ENCODE data around the gene CD300LB. TPM values are rescaled to one million over a fixed set of nuclear protein-coding genes. Genes with fewer than 3 reads are reported as not detected.

Gene CD300LB
- total RNA-seq, 1 donor from 2014 or later, result not detected

DNA sequence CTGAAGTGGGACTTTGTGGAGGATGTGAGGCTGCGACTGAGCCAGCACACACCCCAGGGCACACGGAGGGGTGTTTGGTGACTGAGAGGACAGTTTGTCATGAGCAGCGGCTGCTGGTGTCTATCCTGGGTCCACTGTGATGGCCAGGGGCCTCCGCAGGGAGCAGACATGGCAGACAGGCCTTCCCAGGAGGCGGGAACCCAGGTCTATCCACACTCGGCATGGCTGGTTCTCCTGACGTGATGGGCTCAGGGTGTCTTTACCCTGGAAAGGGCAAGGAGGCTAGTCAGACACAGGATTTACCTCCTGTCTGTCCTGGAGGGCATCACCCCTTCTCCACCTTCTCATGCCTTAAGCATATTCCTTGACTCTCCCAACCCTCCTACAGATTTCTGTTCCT is 15.3 kb upstream of the CD300LB start:
- TF ChIP-seq, protein P1, sequence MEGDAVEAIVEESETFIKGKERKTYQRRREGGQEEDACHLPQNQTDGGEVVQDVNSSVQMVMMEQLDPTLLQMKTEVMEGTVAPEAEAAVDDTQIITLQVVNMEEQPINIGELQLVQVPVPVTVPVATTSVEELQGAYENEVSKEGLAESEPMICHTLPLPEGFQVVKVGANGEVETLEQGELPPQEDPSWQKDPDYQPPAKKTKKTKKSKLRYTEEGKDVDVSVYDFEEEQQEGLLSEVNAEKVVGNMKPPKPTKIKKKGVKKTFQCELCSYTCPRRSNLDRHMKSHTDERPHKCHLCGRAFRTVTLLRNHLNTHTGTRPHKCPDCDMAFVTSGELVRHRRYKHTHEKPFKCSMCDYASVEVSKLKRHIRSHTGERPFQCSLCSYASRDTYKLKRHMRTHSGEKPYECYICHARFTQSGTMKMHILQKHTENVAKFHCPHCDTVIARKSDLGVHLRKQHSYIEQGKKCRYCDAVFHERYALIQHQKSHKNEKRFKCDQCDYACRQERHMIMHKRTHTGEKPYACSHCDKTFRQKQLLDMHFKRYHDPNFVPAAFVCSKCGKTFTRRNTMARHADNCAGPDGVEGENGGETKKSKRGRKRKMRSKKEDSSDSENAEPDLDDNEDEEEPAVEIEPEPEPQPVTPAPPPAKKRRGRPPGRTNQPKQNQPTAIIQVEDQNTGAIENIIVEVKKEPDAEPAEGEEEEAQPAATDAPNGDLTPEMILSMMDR (IDR thresholded peaks at IDR 0.05; ENCODE audit: unreplicated experiment), result no peak
- Mint-ChIP-seq H3K4me3 (no peak overlapping the region), H3K27ac (no peak overlapping the region), H3K27me3 (ENCODE audit: low read depth) (peaks cover 13% of the 10 kb centered on the region), H3K4me1 (no peaks in the 10 kb centered on the region), H3K36me3 (no peaks in the 10 kb centered on the region), H3K9me3 (no peaks in the 10 kb centered on the region)
- DNase-seq (ENCODE audit: low spot score in 2 of 2, unreplicated experiment in 2 of 2), result no peak

DNA sequence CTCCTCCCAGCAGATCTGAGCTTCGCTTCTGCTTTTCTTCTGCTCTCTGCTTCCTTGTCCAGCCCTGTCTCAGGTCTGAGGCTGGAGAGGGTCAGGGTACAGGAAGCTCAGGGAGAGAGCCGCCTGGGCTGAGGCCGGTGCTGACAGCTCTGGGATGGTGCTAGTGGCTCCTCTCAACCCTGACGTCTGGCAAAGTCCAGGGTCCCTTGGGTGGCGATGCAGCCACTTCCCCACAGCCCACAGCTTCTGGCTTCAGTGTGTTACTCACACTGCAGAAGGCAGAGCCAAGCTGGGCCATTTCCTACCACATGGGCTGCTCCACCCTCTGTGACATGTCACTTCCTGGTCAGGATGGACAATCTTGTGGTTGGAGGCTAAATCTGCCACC is 14.6 kb upstream of the CD300LB start, which contains the start of gene CD300C:
CD300C (minus strand) TSS at position 273 of the 388 bp plus-strand sequence. CDS start 333 bp downstream, outside the sequence.
- no peak for DNase-seq (ENCODE audit: low spot score in 2 of 2, unreplicated experiment in 2 of 2)
- no peak within 1 kb of the TSS for H3K27ac Mint-ChIP-seq
- no peaks in the 10 kb centered on the region for H3K4me1 Mint-ChIP-seq
- H3K4me3 Mint-ChIP-seq, result no peak within 1 kb of the TSS
- H3K36me3 Mint-ChIP-seq, result no peaks in the 10 kb centered on the region
- peaks cover 17% of the 10 kb centered on the region for H3K27me3 Mint-ChIP-seq (ENCODE audit: low read depth)
- TF ChIP-seq, protein P1 (IDR thresholded peaks at IDR 0.05; ENCODE audit: unreplicated experiment), result no peak
- H3K9me3 Mint-ChIP-seq, result no peaks in the 10 kb centered on the region

DNA sequence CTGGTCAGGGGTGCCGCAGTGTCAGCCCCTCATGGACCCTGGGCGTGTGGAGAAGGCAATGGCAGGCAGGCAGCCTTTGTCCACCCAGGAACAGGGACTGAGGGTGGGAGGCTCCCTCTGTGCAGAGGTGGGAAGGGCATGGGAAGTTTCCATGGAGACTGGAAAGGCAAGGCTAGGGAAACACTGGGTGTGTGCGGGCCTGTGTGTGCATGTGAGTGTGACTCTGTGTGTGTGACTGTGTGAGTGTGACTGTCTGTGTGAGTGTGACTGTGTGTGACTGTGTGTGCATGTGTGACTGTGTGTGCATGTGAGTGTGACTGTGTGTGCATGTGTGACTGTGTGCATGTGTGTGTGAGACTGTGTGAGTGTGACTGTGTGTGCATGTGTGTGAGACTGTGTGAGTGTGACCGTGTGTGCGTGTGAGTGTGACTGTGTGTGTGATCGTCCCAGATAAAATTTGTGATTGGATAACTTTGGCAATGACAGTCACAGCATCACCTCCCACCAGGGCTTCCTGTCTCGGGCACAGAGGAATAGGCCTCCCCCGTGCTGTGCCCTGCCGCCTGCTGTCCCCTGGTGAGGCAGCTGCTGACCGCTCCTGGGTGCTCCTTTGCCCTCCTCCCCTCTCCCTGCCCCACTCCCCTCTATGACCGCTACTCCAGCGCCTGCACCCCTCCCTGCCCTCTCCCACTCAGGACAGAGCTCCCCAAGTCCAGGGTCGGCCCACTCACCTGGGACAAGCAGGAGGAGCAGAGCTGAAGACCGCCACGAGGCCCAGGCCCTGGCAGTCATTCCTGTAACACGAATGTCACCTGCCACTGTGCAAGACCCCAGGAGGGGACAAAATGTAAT is 13.9 kb upstream of the CD300LB start:
- Mint-ChIP-seq H3K36me3 (no peaks in the 10 kb centered on the region), H3K4me1 (no peaks in the 10 kb centered on the region), H3K9me3 (no peaks in the 10 kb centered on the region), H3K27ac (no peak overlapping the region), H3K27me3 (ENCODE audit: low read depth) (peaks cover 20% of the 10 kb centered on the region), H3K4me3 (no peak overlapping the region)
- DNase-seq (ENCODE audit: low spot score in 2 of 2, unreplicated experiment in 2 of 2), result no peak
- TF ChIP-seq, protein P1 (IDR thresholded peaks at IDR 0.05; ENCODE audit: unreplicated experiment), result no peak

DNA sequence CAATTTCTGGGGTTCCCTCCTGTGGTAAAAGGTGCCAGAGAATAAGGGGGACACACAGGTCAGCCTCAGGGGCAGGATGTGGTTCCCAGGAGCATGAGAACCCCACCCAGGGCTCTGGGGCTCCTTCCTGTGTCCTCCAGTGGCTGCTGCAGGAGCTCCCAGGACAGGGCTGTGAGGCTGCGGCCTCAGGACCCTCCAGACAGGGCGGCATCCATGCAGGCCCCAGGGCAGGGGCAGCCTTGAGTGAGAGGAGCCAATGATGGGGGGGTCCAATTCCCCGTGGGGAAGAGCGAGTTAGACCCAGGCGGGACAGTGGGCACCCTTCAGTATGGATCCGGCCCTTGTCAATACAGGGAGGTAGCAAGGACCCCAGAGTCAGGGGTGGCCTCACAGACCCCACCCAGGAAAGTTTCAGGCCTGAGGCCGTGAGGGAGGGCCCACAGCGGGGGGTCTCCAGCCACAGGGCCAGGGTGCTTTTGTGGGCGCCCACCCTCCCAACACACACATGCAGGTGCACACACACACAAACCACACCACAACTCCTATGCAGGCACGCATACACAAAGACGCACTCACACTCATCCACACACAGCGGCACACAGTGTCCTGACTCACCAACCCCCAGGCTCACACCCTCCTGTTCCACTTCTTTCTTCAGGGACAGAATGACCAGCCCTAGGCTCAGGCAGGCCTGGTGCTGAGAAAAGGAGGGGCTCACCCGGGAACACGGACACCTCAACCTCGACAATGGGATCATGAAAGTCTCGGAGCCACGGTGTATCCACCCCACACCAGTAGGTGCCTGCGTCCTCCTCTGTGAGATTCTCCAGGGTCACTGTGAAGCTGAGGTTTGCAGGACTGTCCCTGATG is 12.9 kb upstream of the CD300LB start:
- no peaks in the 10 kb centered on the region for H3K9me3 Mint-ChIP-seq
- H3K27ac Mint-ChIP-seq, result no peak overlapping the region
- no peak overlapping the region for H3K4me3 Mint-ChIP-seq
- H3K4me1 Mint-ChIP-seq, result no peaks in the 10 kb centered on the region
- DNase-seq (ENCODE audit: low spot score in 2 of 2, unreplicated experiment in 2 of 2), result no peak
- peaks cover 24% of the 10 kb centered on the region for H3K27me3 Mint-ChIP-seq (ENCODE audit: low read depth)
- TF ChIP-seq, protein P1 (IDR thresholded peaks at IDR 0.05; ENCODE audit: unreplicated experiment), result no peak
- no peaks in the 10 kb centered on the region for H3K36me3 Mint-ChIP-seq

DNA sequence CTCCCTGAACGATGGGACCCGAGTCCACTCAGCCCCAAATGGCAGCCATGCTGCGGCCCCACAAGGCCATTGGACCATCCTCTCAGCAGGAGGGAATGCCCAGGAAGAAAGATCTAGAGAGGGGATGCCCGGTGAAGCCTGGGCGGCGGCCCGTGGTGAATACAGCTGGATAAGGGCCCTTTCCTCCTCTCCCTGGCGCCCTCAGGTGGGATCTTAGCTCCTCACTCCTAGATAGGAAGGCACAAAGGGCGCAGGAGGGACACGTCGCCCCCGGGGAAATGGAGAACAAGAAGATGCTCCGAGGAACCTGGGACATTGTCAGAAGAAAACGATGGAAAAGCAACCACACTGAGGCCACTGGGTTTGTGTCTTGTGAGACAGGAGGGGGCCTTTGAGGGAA is 12.1 kb upstream of the CD300LB start:
- Mint-ChIP-seq H3K36me3 (no peaks in the 10 kb centered on the region), H3K4me1 (no peaks in the 10 kb centered on the region)

More for the DNA sequence above, 12.1 kb upstream of the CD300LB start:
- Mint-ChIP-seq H3K27ac (no peak overlapping the region), H3K4me3 (no peak overlapping the region), H3K9me3 (no peaks in the 10 kb centered on the region), H3K27me3 (ENCODE audit: low read depth) (peaks cover 26% of the 10 kb centered on the region)
- DNase-seq (ENCODE audit: low spot score in 2 of 2, unreplicated experiment in 2 of 2), result no peak
- TF ChIP-seq, protein P1 (IDR thresholded peaks at IDR 0.05; ENCODE audit: unreplicated experiment), result no peak

All from mesothelial cell of epicardium (in vitro differentiated cells).